Neuronal stem cell (in vitro differentiated cells): ENCODE measurements around the gene RRBP1.

Source experiments
- DNase-seq: peaks from one replicate; pipeline ENCODE4 v3.0.0-alpha.2; 2013; ENCODE audit warnings: low spot score
- H2AFZ ChIP-seq: one replicate; pipeline ENCODE4 v1.6.1; 2013; ENCODE audit warnings: mild to moderate bottlenecking, low read length, inconsistent platforms
- H2AK5ac ChIP-seq: 2 replicates; pipeline ENCODE4 v1.6.1; 2013; ENCODE audit warnings: low read depth, mild to moderate bottlenecking, inconsistent platforms, low read length, moderate library complexity, mixed read lengths
- H2BK120ac ChIP-seq: 2 replicates; pipeline ENCODE4 v1.6.1; 2013; ENCODE audit warnings: low read depth, mild to moderate bottlenecking, inconsistent platforms, low read length, moderate library complexity, mixed read lengths
- H2BK12ac ChIP-seq: one replicate; pipeline ENCODE4 v1.6.1; 2013; ENCODE audit warnings: low read length, inconsistent platforms
- H2BK15ac ChIP-seq: 2 replicates; pipeline ENCODE4 v1.6.1; 2013; ENCODE audit warnings: mild to moderate bottlenecking, low read length, inconsistent platforms, mixed read lengths
- H2BK5ac ChIP-seq: one replicate; pipeline ENCODE4 v1.6.1; 2013; ENCODE audit warnings: inconsistent platforms, mild to moderate bottlenecking, low read length, moderate library complexity
- H3K14ac ChIP-seq: one replicate; pipeline ENCODE4 v1.6.1; 2013; ENCODE audit warnings: low read length, inconsistent platforms
- H3K18ac ChIP-seq: 2 replicates; pipeline ENCODE4 v1.6.1; 2013; ENCODE audit warnings: low read length, inconsistent platforms
- H3K23ac ChIP-seq: 2 replicates; pipeline ENCODE4 v1.6.1; 2013; ENCODE audit warnings: low read depth, mild to moderate bottlenecking, mixed read lengths, low read length, inconsistent platforms; ENCODE audit not compliant: poor library complexity
- H3K27ac ChIP-seq: replicated peaks from 3 replicates; pipeline ENCODE4 v1.5.1; 2013; ENCODE audit warnings: low read length, inconsistent platforms
- H3K27me3 ChIP-seq, 3 experiments: 2 replicates each; pipeline ENCODE4 v1.6.1; 2013; ENCODE audit warnings: low read length in 3 of 3, mild to moderate bottlenecking in 2 of 3, inconsistent platforms in 1 of 3, low read depth in 1 of 3, mixed read lengths in 1 of 3, moderate library complexity in 1 of 3; ENCODE audit not compliant: control insufficient read depth in 3 of 3, insufficient read depth in 3 of 3
- H3K36me3 ChIP-seq, 2 donors: replicated peaks in 1 of 2; 2 replicates each; pipeline ENCODE4 v1.6.1; 2013; ENCODE audit warnings: low read length in 2 of 2; ENCODE audit not compliant: control insufficient read depth in 2 of 2, insufficient read depth in 2 of 2
- H3K4ac ChIP-seq: 2 replicates; pipeline ENCODE4 v1.6.1; 2013; ENCODE audit warnings: inconsistent platforms, mild to moderate bottlenecking, low read length, moderate library complexity
- H3K4me1 ChIP-seq, 2 donors: 1 replicate in 1 of 2; 2 replicates in 1 of 2; pipeline ENCODE4 v1.6.1; 2013; ENCODE audit warnings: low read length in 2 of 2, low read depth in 1 of 2; ENCODE audit not compliant: control insufficient read depth in 2 of 2, insufficient read depth in 1 of 2
- H3K4me2 ChIP-seq: one replicate; pipeline ENCODE4 v1.6.1; 2013; ENCODE audit warnings: mild to moderate bottlenecking, low read length, inconsistent platforms; ENCODE audit not compliant: insufficient read depth, poor library complexity, severe bottlenecking
- H3K4me3 ChIP-seq, 2 donors: 2 replicates each; pipeline ENCODE4 v1.5.1; 2013; ENCODE audit warnings: low read length in 2 of 2, mild to moderate bottlenecking in 2 of 2, inconsistent platforms in 1 of 2, moderate library complexity in 1 of 2
- H3K79me1 ChIP-seq: one replicate; pipeline ENCODE4 v1.6.1; 2013; ENCODE audit warnings: low read depth, mild to moderate bottlenecking, inconsistent platforms, low read length, moderate library complexity
- H3K9ac ChIP-seq: one replicate; pipeline ENCODE4 v1.6.1; 2013; ENCODE audit warnings: mild to moderate bottlenecking, low read depth, low read length, inconsistent platforms; ENCODE audit not compliant: poor library complexity
- H3K9me3 ChIP-seq, 2 donors: replicated peaks in 1 of 2; 2 replicates each; pipeline versions ENCODE3 to v1.6.1; 2013; ENCODE audit warnings: low read length in 2 of 2, mild to moderate bottlenecking in 2 of 2, inconsistent platforms in 1 of 2, low read depth in 1 of 2, mixed read lengths in 1 of 2, moderate library complexity in 1 of 2; ENCODE audit not compliant: control insufficient read depth in 2 of 2, insufficient read depth in 1 of 2
- H4K8ac ChIP-seq: one replicate; pipeline ENCODE4 v1.6.1; 2013; ENCODE audit warnings: low read depth, mild to moderate bottlenecking, inconsistent platforms, low read length, moderate library complexity
- H4K91ac ChIP-seq: one replicate; pipeline ENCODE4 v1.6.1; 2013; ENCODE audit warnings: low read length, low read depth, mild to moderate bottlenecking, inconsistent platforms; ENCODE audit not compliant: poor library complexity
- WGBS, 2 donors: extraction: QIAGEN DNeasy Blood & Tissue Kit; methylation state at CpG; one replicate each; pipeline ENCODE4 v1.1.7; 2013; ENCODE audit warnings: missing lambda C conversion rate in 2 of 2, mixed read lengths in 1 of 2; ENCODE audit not compliant: insufficient read length in 2 of 2, insufficient replicate concordance in 1 of 2; ENCODE audit errors: extremely low coverage in 2 of 2; 5-methylcytosine and 5-hydroxymethylcytosine counted together

RRBP1 gene

GRCh38 chr20:17712201-17712600 lies 30.2 kb upstream of the RRBP1 start:
- Histone ChIP-seq H3K4me3 (no peak overlapping the region), H4K8ac (no peak overlapping the region), H3K36me3 (no peaks in the 10 kb centered on the region), H3K4me1 (peaks cover 7 to 13% of the 10 kb centered on the region in 2 donors), H3K23ac (no peak overlapping the region), H2AK5ac (no peak overlapping the region), H3K9me3 (no peaks in the 10 kb centered on the region), H2AFZ (no peak overlapping the region), H2BK120ac (no peak overlapping the region), H3K14ac (no peak overlapping the region), H2BK5ac (no peak overlapping the region), H3K79me1 (no peaks in the 10 kb centered on the region), H3K27me3 (peaks cover 0 to 43% (median 2%) of the 10 kb centered on the region in 3 experiments), H4K91ac (no peak overlapping the region), H3K4ac (no peak overlapping the region), H3K18ac (no peak overlapping the region), H3K9ac (no peak overlapping the region), H3K4me2 (no peak overlapping the region), H2BK12ac (no peak overlapping the region), H2BK15ac (no peak overlapping the region), H3K27ac (no peak overlapping the region)
- WGBS, 2 donors: no CpG with 5 or more reads among the region's 4 CpGs
- DNase-seq: no peak

DNA sequence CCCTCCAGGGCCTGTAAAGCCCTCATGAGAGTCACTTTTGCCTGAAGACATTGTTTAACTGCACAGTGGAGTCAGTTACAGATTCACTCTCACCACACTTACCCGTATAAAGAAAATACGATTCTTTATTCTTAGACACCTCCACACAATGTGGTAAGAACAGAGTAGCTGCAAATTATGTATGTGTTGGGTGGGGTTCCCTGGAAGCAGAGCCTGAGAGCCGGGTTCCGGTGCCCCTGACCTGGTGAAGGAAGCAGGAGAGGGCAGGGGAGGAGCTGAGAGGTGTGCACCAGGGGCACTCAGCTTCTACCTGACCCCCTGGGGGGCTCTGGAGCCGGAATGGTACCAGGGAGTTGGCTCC lies 29.2 kb upstream of the RRBP1 start:
- Histone ChIP-seq H4K91ac (no peak overlapping the region), H3K4me1 (peaks cover 7 to 13% of the 10 kb centered on the region in 2 donors), H3K4ac (no peak overlapping the region), H3K18ac (no peak overlapping the region), H2BK5ac (no peak overlapping the region), H3K27me3 (peaks cover 0 to 43% (median 2%) of the 10 kb centered on the region in 3 experiments), H2BK12ac (no peak overlapping the region), H3K23ac (no peak overlapping the region), H3K4me2 (no peak overlapping the region), H3K4me3 (no peak overlapping the region), H3K9ac (no peak overlapping the region), H4K8ac (no peak overlapping the region), H2BK120ac (no peak overlapping the region), H2BK15ac (no peak overlapping the region), H3K9me3 (no peaks in the 10 kb centered on the region), H3K27ac (no peak overlapping the region), H3K79me1 (no peaks in the 10 kb centered on the region), H3K36me3 (no peaks in the 10 kb centered on the region), H3K14ac (no peak overlapping the region), H2AFZ (peak overlapping the region; percentile 86), H2AK5ac (no peak overlapping the region)
- no peak for DNase-seq
- no CpG with 5 or more reads among the region's 5 CpGs for WGBS, 2 donors

- H3K27me3 ChIP-seq: peaks cover 0 to 43% (median 2%) of the 10 kb centered on the region in 3 experiments
- no peak overlapping the region for H2BK12ac ChIP-seq
- no peak overlapping the region for H2BK15ac ChIP-seq
- H3K18ac ChIP-seq: peak overlapping the region; percentile 38
- no peak overlapping the region for H3K4me2 ChIP-seq
- peaks cover 7 to 13% of the 10 kb centered on the region in 2 donors for H3K4me1 ChIP-seq
- H3K4me3 ChIP-seq: no peak overlapping the region
- no peak overlapping the region for H4K91ac ChIP-seq
- no peak overlapping the region for H4K8ac ChIP-seq
- no peak overlapping the region for H2AK5ac ChIP-seq
- no CpG with 5 or more reads among the region's 21 CpGs for WGBS, 2 donors
- no peak overlapping the region for H3K4ac ChIP-seq
- peak overlapping the region; percentile 86 for H2AFZ ChIP-seq
- no peak overlapping the region for H3K14ac ChIP-seq
- H3K79me1 ChIP-seq: no peaks in the 10 kb centered on the region
- no peaks in the 10 kb centered on the region for H3K9me3 ChIP-seq
- DNase-seq: no peak
- H2BK120ac ChIP-seq: no peak overlapping the region
- H3K36me3 ChIP-seq: no peaks in the 10 kb centered on the region
- H2BK5ac ChIP-seq: no peak overlapping the region
- H3K27ac ChIP-seq: no peak overlapping the region
- H3K9ac ChIP-seq: no peak overlapping the region
- no peak overlapping the region for H3K23ac ChIP-seq
Measured at GRCh38 chr20:17710379-17711266, 28.6 kb upstream of the RRBP1 start.

DNA sequence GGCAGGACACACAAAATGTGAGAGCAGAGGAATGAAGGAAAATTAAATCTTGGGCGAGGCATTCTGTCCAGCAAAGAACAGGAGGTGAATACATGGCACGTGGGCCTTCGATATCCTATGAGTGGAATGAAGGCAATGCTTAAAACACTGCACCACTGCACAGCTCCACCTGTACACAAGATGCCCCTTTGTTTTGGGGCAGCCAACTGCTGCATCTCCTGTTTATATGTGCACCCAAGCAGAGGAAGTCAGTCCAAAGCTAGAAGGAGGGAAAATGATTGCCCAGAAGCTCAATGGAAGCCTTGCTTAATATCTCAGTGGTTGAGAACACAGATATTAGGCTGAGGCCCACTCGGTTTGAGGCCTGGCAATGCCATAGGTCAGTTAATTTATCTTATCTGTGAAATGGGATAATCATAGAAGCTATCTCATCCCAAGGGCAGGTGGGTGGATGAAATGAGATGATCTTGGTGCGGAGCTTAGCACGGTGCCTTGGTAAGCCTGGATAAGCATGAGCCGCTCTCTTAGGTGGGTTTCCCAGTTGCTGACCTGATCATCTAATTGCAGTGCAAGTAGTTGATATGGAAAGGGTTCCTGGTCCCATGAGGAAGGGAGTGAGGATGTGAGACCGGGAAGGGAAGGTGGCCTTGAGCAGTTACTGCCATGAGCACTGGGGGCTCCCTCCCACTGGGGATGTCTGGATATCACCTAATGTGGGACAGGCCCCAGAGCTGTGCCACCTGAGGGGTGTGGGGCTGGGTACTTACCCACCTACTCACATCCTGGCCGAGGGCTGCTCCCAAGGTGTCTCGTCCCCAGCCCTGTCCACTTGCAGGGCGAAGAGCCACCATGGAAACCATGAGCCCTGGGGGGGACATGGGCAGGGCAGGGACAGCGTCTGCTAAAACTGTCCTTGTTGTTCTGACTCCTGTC lies 27.6 kb upstream of the RRBP1 start:
- Histone ChIP-seq H3K18ac (peak overlapping the region; percentile 62), H3K4me3 (no peak overlapping the region)
- no CpG with 5 or more reads among the region's 12 CpGs for WGBS, 2 donors

More for the DNA sequence above, 27.6 kb upstream of the RRBP1 start:
- Histone ChIP-seq H3K9me3 (no peaks in the 10 kb centered on the region), H3K9ac (peak overlapping the region; percentile 4), H3K23ac (no peak overlapping the region), H2BK120ac (peak overlapping the region; percentile 20), H3K4me2 (no peak overlapping the region), H3K27ac (no peak overlapping the region), H2BK15ac (peak overlapping the region; percentile 9), H3K79me1 (no peaks in the 10 kb centered on the region), H3K14ac (no peak overlapping the region), H2AFZ (no peak overlapping the region), H3K4me1 (peaks cover 7 to 13% of the 10 kb centered on the region in 2 donors), H3K36me3 (no peaks in the 10 kb centered on the region), H2BK5ac (no peak overlapping the region), H4K8ac (no peak overlapping the region), H3K27me3 (peaks cover 0 to 39% (median 2%) of the 10 kb centered on the region in 3 experiments), H2BK12ac (no peak overlapping the region), H4K91ac (no peak overlapping the region), H3K4ac (no peak overlapping the region), H2AK5ac (peak overlapping the region; percentile 32)
- DNase-seq: no peak
